Mammary microvascular endothelial cell (primary cell): Measurements from ENCODE around the gene CD63. TPM values are rescaled to one million over a fixed set of nuclear protein-coding genes. Genes with fewer than 3 reads are reported as not detected.

Source experiments
- total RNA-seq: library from RNA; depleted of rRNA; stranded (reverse); fragments of >200 nt; gene quantifications from 2 replicates; pipeline ENCODE4 v1.2.3, GENCODE V29; 2015

Gene CD63
- total RNA-seq: 720 and 809 TPM in 2 replicates

GRCh38 chr12:55728939-55729818 lies at the start of gene CD63:
TSS of gene CD63 (minus strand) at chr12:55729009. CDS start at chr12:55728341, 668 bp downstream.

GRCh38 chr12:55742719-55743405 lies 14.1 kb upstream of the CD63 start, which contains the start of gene GDF11:
TSS of gene GDF11 (plus strand) at chr12:55743122. CDS start at chr12:55743317, 195 bp downstream.

GRCh38 chr12:55720071-55720564 lies 8.7 kb downstream of the CD63 start, which contains the start of gene RDH5:
TSS of gene RDH5 (plus strand) at chr12:55720393. CDS start at chr12:55721185, 792 bp downstream.

GRCh38 chr12:55715833-55716581 lies 12.8 kb downstream of the CD63 start, which contains the start of gene BLOC1S1:
TSS of gene BLOC1S1 (plus strand) at chr12:55716046. CDS start at chr12:55716052, 6 bp downstream.

GRCh38 chr12:55707841-55708694 lies 20.7 kb downstream of the CD63 start, which contains the start of gene ITGA7:
TSS of gene ITGA7 (minus strand) at chr12:55707904. CDS start at chr12:55707682, 222 bp downstream.

Other genes with a start within 250 kb of the CD63 start
- gene OR6C68, start 236.6 kb downstream of the CD63 start, total RNA-seq: not detected in 2 replicates
- not detected in 2 replicates for gene OR6C4, start 179.4 kb downstream of the CD63 start, total RNA-seq
- not detected in 2 replicates for gene OR2AP1, start 156.5 kb downstream of the CD63 start, total RNA-seq
- gene OR10P1, start 92.1 kb downstream of the CD63 start, total RNA-seq: not detected in 2 replicates
- 0.07 and 0.30 TPM in 2 replicates for gene ITGA7, start 21.1 kb downstream of the CD63 start, total RNA-seq
- gene BLOC1S1, start 13.0 kb downstream of the CD63 start, total RNA-seq: 155 and 161 TPM in 2 replicates
- gene RDH5, start 8.6 kb downstream of the CD63 start, total RNA-seq: 0.67 and 3.0 TPM in 2 replicates
- gene GDF11, start 14.1 kb upstream of the CD63 start, total RNA-seq: 2.5 and 3.3 TPM in 2 replicates
- 132 and 161 TPM in 2 replicates for gene SARNP, start 88.7 kb upstream of the CD63 start, total RNA-seq
- gene ORMDL2, start 89.0 kb upstream of the CD63 start, total RNA-seq: 37.3 and 40.5 TPM in 2 replicates
- gene DNAJC14, start 100.6 kb upstream of the CD63 start, total RNA-seq: 30.0 and 31.7 TPM in 2 replicates
- 2.3 and 3.5 TPM in 2 replicates for gene MMP19, start 113.9 kb upstream of the CD63 start, total RNA-seq
- 32.3 and 41.1 TPM in 2 replicates for gene PYM1, start 198.9 kb upstream of the CD63 start, total RNA-seq
- gene DGKA, start 202.2 kb upstream of the CD63 start, total RNA-seq: 31.7 and 41.1 TPM in 2 replicates
- gene PMEL, start 237.0 kb upstream of the CD63 start, total RNA-seq: 0.69 TPM in 1 of 2 replicates, not detected in the other
- gene CDK2, start 237.8 kb upstream of the CD63 start, total RNA-seq: 44.6 and 46.3 TPM in 2 replicates
- 49.1 and 52.2 TPM in 2 replicates for gene RAB5B, start 245.1 kb upstream of the CD63 start, total RNA-seq